ENCODE data around the gene MINK1. TPM values are rescaled to one million over a fixed set of nuclear protein-coding genes. Genes with fewer than 3 reads are reported as not detected.
A peak's percentile ranks its signal among the peaks of the same experiment; 100 is the strongest.

MINK1 gene
- total and polyA plus RNA-seq, 2 donors from 2014 or later: 21.2 to 118 TPM

GRCh38 chr17:4795168-4795567 lies 38.0 kb upstream of the MINK1 start:
- no peaks in the 10 kb centered on the region for H3K27me3 ChIP-seq (ENCODE audit: control insufficient read depth, insufficient read depth, low read length)
- DNase-seq (no peak), FAIRE-seq (no peak)
- H3K4me3 ChIP-seq (ENCODE audit: low read length in 3 of 3): peak overlapping the region in 1 of 3 donors; percentile 100
- peaks cover 0 to 12% (median 4%) of the 10 kb centered on the region in 3 donors for H3K4me1 ChIP-seq (ENCODE audit: control insufficient read depth in 2 of 3, insufficient read depth in 2 of 3, low read depth in 1 of 3, low read length in 3 of 3)
- H3K27ac ChIP-seq (ENCODE audit: low read depth in 2 of 2, low read length in 2 of 2): no peak overlapping the region
- peaks cover 5 to 20% (median 13%) of the 10 kb centered on the region in 3 donors for H3K36me3 ChIP-seq (ENCODE audit: control insufficient read depth in 2 of 3, insufficient read depth in 3 of 3, low read length in 3 of 3)
- no peak for TF ChIP-seq CTCF (IDR thresholded peaks at IDR 0.05; ENCODE audit: borderline replicate concordance, extremely low read depth, insufficient read depth)
- H3K9me3 ChIP-seq (ENCODE audit: control insufficient read depth in 2 of 3, insufficient read depth in 1 of 3, low read length in 3 of 3): no peaks in the 10 kb centered on the region
- intact Hi-C loops (cut with DNase I): no loop called here
- H3K9ac ChIP-seq (ENCODE audit: low read length in 3 of 3): no peak overlapping the region

GRCh38 chr17:4796552-4796920 lies 36.6 kb upstream of the MINK1 start:
- peak in 1 of 5 donors; percentile 60 for DNase-seq
- Histone ChIP-seq H3K4me1 (ENCODE audit: control insufficient read depth in 2 of 3, insufficient read depth in 2 of 3, low read depth in 1 of 3, low read length in 3 of 3) (peaks cover 0 to 7% (median 0%) of the 10 kb centered on the region in 3 donors), H3K9ac (ENCODE audit: low read length in 3 of 3) (peak overlapping the region; percentile 76 to 96 (median 81)), H3K27ac (ENCODE audit: low read depth in 2 of 2, low read length in 2 of 2) (peak overlapping the region; percentile 52 to 71), H3K9me3 (ENCODE audit: control insufficient read depth in 2 of 3, insufficient read depth in 1 of 3, low read length in 3 of 3) (no peaks in the 10 kb centered on the region), H3K36me3 (ENCODE audit: control insufficient read depth in 2 of 3, insufficient read depth in 3 of 3, low read length in 3 of 3) (peaks cover 5 to 20% (median 13%) of the 10 kb centered on the region in 3 donors), H3K4me3 (ENCODE audit: low read length in 3 of 3) (peak overlapping the region; percentile 95 to 100 (median 96)), H3K27me3 (ENCODE audit: control insufficient read depth, insufficient read depth, low read length) (no peaks in the 10 kb centered on the region)
- no peak for FAIRE-seq
- TF ChIP-seq CTCF (IDR thresholded peaks at IDR 0.05; ENCODE audit: borderline replicate concordance, extremely low read depth, insufficient read depth): no peak
- intact Hi-C loops (cut with DNase I): no loop called here

GRCh38 chr17:4800462-4801196 lies 32.5 kb upstream of the MINK1 start:
- intact Hi-C loops (cut with DNase I): no loop called here
- no peak for TF ChIP-seq CTCF (IDR thresholded peaks at IDR 0.05; ENCODE audit: borderline replicate concordance, extremely low read depth, insufficient read depth)
- no peak overlapping the region for H3K4me3 ChIP-seq (ENCODE audit: low read length in 3 of 3)
- peaks cover 5 to 20% (median 13%) of the 10 kb centered on the region in 3 donors for H3K36me3 ChIP-seq (ENCODE audit: control insufficient read depth in 2 of 3, insufficient read depth in 3 of 3, low read length in 3 of 3)
- no peaks in the 10 kb centered on the region for H3K9me3 ChIP-seq (ENCODE audit: control insufficient read depth in 2 of 3, insufficient read depth in 1 of 3, low read length in 3 of 3)
- H3K27ac ChIP-seq (ENCODE audit: low read depth in 2 of 2, low read length in 2 of 2): no peak overlapping the region
- H3K9ac ChIP-seq (ENCODE audit: low read length in 3 of 3): no peak overlapping the region
- no peaks in the 10 kb centered on the region for H3K27me3 ChIP-seq (ENCODE audit: control insufficient read depth, insufficient read depth, low read length)
- peaks cover 0 to 7% (median 0%) of the 10 kb centered on the region in 3 donors for H3K4me1 ChIP-seq (ENCODE audit: control insufficient read depth in 2 of 3, insufficient read depth in 2 of 3, low read depth in 1 of 3, low read length in 3 of 3)
- DNase-seq (peak in 4 of 5 donors; percentile 60 to 82 (median 76)), FAIRE-seq (no peak)
